Activated naive CD8-positive, alpha-beta T cell treated with anti-CD3 and anti-CD28 coated beads, Interleukin-2, amount 10 ng/mL, durations not matched to agents 7 days and 5 days (primary cell): ENCODE results near the gene AIFM3. TPM values are rescaled to one million over a fixed set of nuclear protein-coding genes. Genes with fewer than 3 reads are reported as not detected.
A peak's percentile ranks its signal among the peaks of the same experiment; 100 is the strongest.

ENCODE experiments used
- ATAC-seq: fragments of 150-1000 bp; cut with Tn5 transposase; one replicate; pipeline ENCODE4 v1.10.0; 2021; ENCODE audit warnings: low read depth, moderate library complexity
- POLR2A ChIA-PET: fragments of 350-600 bp; sonication (Branson Sonifier 250); formaldehyde crosslinking; loops from one replicate; lab custom pipeline; 2021; ENCODE audit warnings: antibody characterized with exemption; lab: Charles Lee
- DNase-seq: peaks from one replicate; pipeline ENCODE4 v3.0.0; 2021
- H3K27ac Mint-ChIP-seq: one replicate; pipeline ENCODE4 v1.8.0; 2022; ENCODE audit warnings: mild to moderate bottlenecking, mixed read lengths
- H3K27me3 Mint-ChIP-seq: one replicate; pipeline ENCODE4 v1.8.0; 2022; ENCODE audit warnings: mild to moderate bottlenecking, moderate library complexity, mixed read lengths
- H3K36me3 Mint-ChIP-seq: one replicate; pipeline ENCODE4 v1.8.0; 2021; ENCODE audit warnings: mild to moderate bottlenecking, mixed read lengths
- H3K4me1 Mint-ChIP-seq: one replicate; pipeline ENCODE4 v1.8.0; 2021; ENCODE audit warnings: mixed read lengths
- H3K4me3 Mint-ChIP-seq: one replicate; pipeline ENCODE4 v1.8.0; 2022; ENCODE audit warnings: mild to moderate bottlenecking, moderate library complexity, mixed read lengths
- H3K9me3 Mint-ChIP-seq: one replicate; pipeline ENCODE4 v1.8.0; 2021; ENCODE audit warnings: mixed read lengths
- total RNA-seq, 2 experiments: library from RNA; stranded (reverse); gene quantifications; one replicate each; pipeline ENCODE4 v1.2.3, GENCODE V29; 2021

The AIFM3 gene
- total RNA-seq, 2 experiments from 2014 or later = 0.37 to 0.94 TPM

- H3K27me3 Mint-ChIP-seq = no peaks in the 10 kb centered on the region
- POLR2A ChIA-PET = interaction anchor here (0.6 to 1.2 kb wide), 3 partner anchors 9 to 79 kb away, joined by 3 to 4 read pairs (median 3); no protein-coding TSS in a partner anchor
- ATAC-seq (peak; percentile 21), DNase-seq (no peak)
- no peak overlapping the region for H3K27ac Mint-ChIP-seq
- H3K4me3 Mint-ChIP-seq = no peak overlapping the region
- peaks cover 3% of the 10 kb centered on the region for H3K36me3 Mint-ChIP-seq
- H3K9me3 Mint-ChIP-seq = no peaks in the 10 kb centered on the region
- H3K4me1 Mint-ChIP-seq = peaks cover 22% of the 10 kb centered on the region
These were observed 56.0 kb downstream of the AIFM3 start for GRCh38 chr22:21022955-21023614.

GRCh38 chr22:21025266-21025665 is 58.2 kb downstream of the AIFM3 start:
- H3K27me3 Mint-ChIP-seq = no peaks in the 10 kb centered on the region
- H3K27ac Mint-ChIP-seq = peak overlapping the region; percentile 87
- peaks cover 23% of the 10 kb centered on the region for H3K4me1 Mint-ChIP-seq
- ATAC-seq (peak; percentile 82), DNase-seq (peak; percentile 75)
- peaks cover 3% of the 10 kb centered on the region for H3K36me3 Mint-ChIP-seq
- H3K9me3 Mint-ChIP-seq = no peaks in the 10 kb centered on the region
- POLR2A ChIA-PET = interaction anchor here (0.7 to 1.5 kb wide), 3 partner anchors 21 to 108 kb away, joined by 3 read pairs; partner anchors contain the start of gene CRKL
- peak overlapping the region; percentile 60 for H3K4me3 Mint-ChIP-seq

GRCh38 chr22:21025763-21026755 is 59.0 kb downstream of the AIFM3 start:
- H3K36me3 Mint-ChIP-seq = peaks cover 3% of the 10 kb centered on the region
- POLR2A ChIA-PET = no interaction called here
- no peak for ATAC-seq
- no peaks in the 10 kb centered on the region for H3K9me3 Mint-ChIP-seq
- H3K27ac Mint-ChIP-seq = peak overlapping the region; percentile 87
- H3K4me3 Mint-ChIP-seq = no peak overlapping the region
- no peak for DNase-seq
- H3K4me1 Mint-ChIP-seq = peaks cover 22% of the 10 kb centered on the region
- peaks cover 2% of the 10 kb centered on the region for H3K27me3 Mint-ChIP-seq

GRCh38 chr22:21026783-21027692 is 60.0 kb downstream of the AIFM3 start:
- peaks cover 4% of the 10 kb centered on the region for H3K27me3 Mint-ChIP-seq
- H3K4me1 Mint-ChIP-seq = peaks cover 21% of the 10 kb centered on the region
- H3K36me3 Mint-ChIP-seq = peaks cover 3% of the 10 kb centered on the region
- no peak overlapping the region for H3K4me3 Mint-ChIP-seq
- H3K9me3 Mint-ChIP-seq = no peaks in the 10 kb centered on the region
- DNase-seq (no peak), ATAC-seq (no peak)
- peak overlapping the region; percentile 12 for H3K27ac Mint-ChIP-seq
- POLR2A ChIA-PET = no interaction called here

GRCh38 chr22:21028277-21029251 is 61.5 kb downstream of the AIFM3 start:
- Mint-ChIP-seq H3K4me3 (no peak overlapping the region), H3K4me1 (peaks cover 21% of the 10 kb centered on the region), H3K36me3 (peaks cover 3% of the 10 kb centered on the region), H3K27ac (no peak overlapping the region), H3K27me3 (peaks cover 15% of the 10 kb centered on the region), H3K9me3 (no peaks in the 10 kb centered on the region)
- POLR2A ChIA-PET = no interaction called here
- no peak for ATAC-seq
- no peak for DNase-seq

- POLR2A ChIA-PET = no interaction called here
- H3K27ac Mint-ChIP-seq = no peak overlapping the region
- no peaks in the 10 kb centered on the region for H3K9me3 Mint-ChIP-seq
- H3K27me3 Mint-ChIP-seq = peaks cover 23% of the 10 kb centered on the region
- peaks cover 18% of the 10 kb centered on the region for H3K4me1 Mint-ChIP-seq
- H3K36me3 Mint-ChIP-seq = peaks cover 3% of the 10 kb centered on the region
- no peak overlapping the region for H3K4me3 Mint-ChIP-seq
- no peak for ATAC-seq
- DNase-seq = no peak
These were observed 62.5 kb downstream of the AIFM3 start for GRCh38 chr22:21029486-21030025.

- no peak overlapping the region for H3K27ac Mint-ChIP-seq
- no peak overlapping the region for H3K4me3 Mint-ChIP-seq
- H3K9me3 Mint-ChIP-seq = no peaks in the 10 kb centered on the region
- H3K36me3 Mint-ChIP-seq = peaks cover 3% of the 10 kb centered on the region
- no peak for DNase-seq
- no peak for ATAC-seq
- H3K27me3 Mint-ChIP-seq = peaks cover 26% of the 10 kb centered on the region
- POLR2A ChIA-PET = no interaction called here
- peaks cover 16% of the 10 kb centered on the region for H3K4me1 Mint-ChIP-seq
These were observed 63.0 kb downstream of the AIFM3 start for GRCh38 chr22:21030032-21030431.

Other genes starting within 250 kb of the AIFM3 start
- gene SERPIND1, start 193.1 kb upstream of the AIFM3 start, total RNA-seq = not detected
- 100 to 1,000 TPM; 100 to 106 TPM for gene PI4KA, start 108.4 kb upstream of the AIFM3 start, total RNA-seq
- gene SNAP29, start 108.2 kb upstream of the AIFM3 start, total RNA-seq = 10 to 100 TPM; 29.7 to 32.5 TPM
- gene CRKL, start 49.8 kb upstream of the AIFM3 start, total RNA-seq = 10 to 100 TPM; 91.0 to 92.9 TPM
- gene LZTR1, start 15.0 kb downstream of the AIFM3 start, total RNA-seq = 10 to 100 TPM; 80.1 to 80.9 TPM
- gene THAP7, start 34.9 kb downstream of the AIFM3 start, total RNA-seq = 10 to 100 TPM; 33.6 to 33.8 TPM
- 1 to 10 TPM in 1 of 2 experiments, under 1 TPM in 1; 0.82 to 1.9 TPM for gene P2RX6, start 47.9 kb downstream of the AIFM3 start, total RNA-seq
- gene SLC7A4, start 65.3 kb downstream of the AIFM3 start, total RNA-seq = 1 to 10 TPM in 1 of 2 experiments, under 1 TPM in 1; 0.79 to 1.2 TPM
- not detected for gene LRRC74B, start 78.7 kb downstream of the AIFM3 start, total RNA-seq